Coronary artery (tissue), 2 donors: ENCODE results near the gene NPHP1.
"Not testable (repeated sequence)": the region's sequence is repeated elsewhere in the genome, so short reads cannot be mapped to it uniquely, and the experiment has no call there.

Source experiments
- DNase-seq: peaks from one replicate; pipeline ENCODE4 v3.0.0-alpha.2; 2017; ENCODE audit warnings: low spot score
- H3K27ac ChIP-seq, 2 donors: fragments of 200-600 bp; sonication (generic); one replicate each; pipeline ENCODE4 v1.5.1; 2016 to 2019
- H3K4me3 ChIP-seq: fragments of 200-600 bp; sonication (generic); 2 replicates; pipeline ENCODE4 v1.5.1; 2016; ENCODE audit warnings: mild to moderate bottlenecking, moderate library complexity
- TF ChIP-seq, protein P1 (sequence below): fragments of 200-600 bp; sonication (generic); IDR thresholded peaks from one replicate; pipeline ENCODE4 v1.5.1; 2019; ENCODE audit warnings: antibody characterized with exemption

NPHP1 gene

DNA sequence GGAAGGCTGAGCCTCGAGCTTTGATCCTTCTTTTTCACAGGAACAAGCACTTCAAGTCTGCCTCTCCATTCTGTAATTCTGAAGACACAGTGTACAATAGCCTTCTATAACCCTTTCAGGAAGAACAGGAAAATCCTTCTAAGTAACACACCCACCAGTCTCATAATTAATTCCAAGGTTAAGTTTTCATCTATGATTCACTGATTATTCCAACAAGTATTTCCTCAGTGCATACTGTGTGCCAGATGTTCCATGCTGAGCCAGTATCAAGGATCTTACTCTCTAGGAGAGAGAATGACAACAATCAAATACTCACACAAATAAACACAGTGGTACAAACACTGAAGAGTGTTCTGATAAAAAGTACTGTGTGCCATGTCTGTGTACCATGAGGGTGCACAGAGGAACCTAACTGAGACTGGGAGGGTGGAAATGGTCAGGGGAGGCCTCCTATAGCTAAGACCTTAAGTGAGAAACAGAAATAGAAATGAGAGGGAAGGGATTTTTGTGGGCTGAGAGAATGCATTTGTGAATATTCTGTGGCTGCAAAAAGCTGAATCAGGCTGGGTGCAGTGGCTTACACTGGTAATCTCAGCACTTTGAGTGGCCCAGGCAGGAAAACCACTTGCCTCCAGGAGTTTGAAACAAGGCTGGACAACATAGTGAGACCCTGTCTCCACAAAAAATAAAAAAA lies 14.8 kb upstream of the NPHP1 start:
- Histone ChIP-seq H3K27ac (no peak overlapping the region), H3K4me3 (no peak overlapping the region)
- no peak for DNase-seq
- TF ChIP-seq, protein P1, sequence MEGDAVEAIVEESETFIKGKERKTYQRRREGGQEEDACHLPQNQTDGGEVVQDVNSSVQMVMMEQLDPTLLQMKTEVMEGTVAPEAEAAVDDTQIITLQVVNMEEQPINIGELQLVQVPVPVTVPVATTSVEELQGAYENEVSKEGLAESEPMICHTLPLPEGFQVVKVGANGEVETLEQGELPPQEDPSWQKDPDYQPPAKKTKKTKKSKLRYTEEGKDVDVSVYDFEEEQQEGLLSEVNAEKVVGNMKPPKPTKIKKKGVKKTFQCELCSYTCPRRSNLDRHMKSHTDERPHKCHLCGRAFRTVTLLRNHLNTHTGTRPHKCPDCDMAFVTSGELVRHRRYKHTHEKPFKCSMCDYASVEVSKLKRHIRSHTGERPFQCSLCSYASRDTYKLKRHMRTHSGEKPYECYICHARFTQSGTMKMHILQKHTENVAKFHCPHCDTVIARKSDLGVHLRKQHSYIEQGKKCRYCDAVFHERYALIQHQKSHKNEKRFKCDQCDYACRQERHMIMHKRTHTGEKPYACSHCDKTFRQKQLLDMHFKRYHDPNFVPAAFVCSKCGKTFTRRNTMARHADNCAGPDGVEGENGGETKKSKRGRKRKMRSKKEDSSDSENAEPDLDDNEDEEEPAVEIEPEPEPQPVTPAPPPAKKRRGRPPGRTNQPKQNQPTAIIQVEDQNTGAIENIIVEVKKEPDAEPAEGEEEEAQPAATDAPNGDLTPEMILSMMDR = no peak

DNA sequence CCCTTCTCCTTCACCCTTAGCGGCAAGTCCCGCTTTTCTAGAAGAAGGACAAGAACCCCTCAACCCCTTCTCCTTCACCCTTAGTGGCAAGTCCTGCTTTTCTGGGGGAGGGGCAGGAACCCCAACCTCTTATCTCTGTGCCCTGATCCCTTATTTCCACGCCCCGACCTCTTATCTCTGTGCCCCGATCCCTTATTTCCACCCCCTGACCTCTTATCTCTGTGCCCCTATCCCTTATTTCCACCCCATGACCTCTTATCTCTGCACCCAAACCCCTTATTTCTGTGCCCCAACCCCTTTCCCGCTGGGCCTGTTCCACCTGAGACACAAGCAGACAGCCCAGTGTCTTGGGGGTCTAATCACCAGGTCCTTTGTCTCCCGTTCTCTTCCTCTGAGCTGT lies 14.1 kb upstream of the NPHP1 start:
- not testable (repeated sequence) for DNase-seq, H3K27ac ChIP-seq, H3K4me3 ChIP-seq

DNA sequence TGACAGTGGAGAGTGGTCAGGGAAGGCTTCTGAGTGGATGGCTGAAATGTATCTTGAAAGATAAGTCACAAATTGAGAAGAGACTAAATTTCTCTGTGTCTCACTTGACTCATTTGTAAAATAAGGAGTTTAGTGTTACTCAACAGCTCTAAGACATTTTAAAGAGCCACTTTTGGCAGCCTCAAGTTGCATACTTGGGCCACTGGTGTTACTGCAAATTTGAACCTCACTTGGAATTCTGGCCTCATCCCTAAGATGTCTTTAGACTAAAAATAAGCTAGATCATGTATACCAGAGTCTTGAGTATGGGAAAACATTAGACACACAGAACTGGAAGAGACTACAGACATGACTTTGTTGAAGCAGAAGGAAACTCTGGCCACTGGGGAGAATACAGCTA lies 12.0 kb upstream of the NPHP1 start:
- TF ChIP-seq, protein P1 = no peak
- Histone ChIP-seq H3K4me3 (no peak overlapping the region), H3K27ac (no peak overlapping the region)
- no peak for DNase-seq

DNA sequence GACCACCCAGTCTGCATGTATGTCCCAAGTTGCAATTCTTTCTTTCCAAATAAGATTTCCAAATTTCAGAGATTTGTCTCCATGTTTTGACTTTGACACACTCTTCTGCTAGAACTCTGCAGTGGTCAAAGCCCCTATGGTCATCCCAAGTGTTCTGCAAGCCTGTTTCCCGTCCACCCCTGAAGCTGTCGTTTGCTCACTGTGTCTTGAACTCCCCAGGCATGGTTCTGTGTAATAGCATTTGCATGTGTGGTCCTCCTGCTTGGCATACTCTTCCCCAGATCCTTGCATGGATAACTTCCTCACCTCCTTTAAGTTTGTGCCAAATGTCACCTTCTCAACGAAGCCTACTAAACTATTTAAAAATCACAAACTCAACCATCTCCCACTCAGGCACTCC lies 11.4 kb upstream of the NPHP1 start:
- no peak overlapping the region for H3K4me3 ChIP-seq
- DNase-seq = no peak
- TF ChIP-seq, protein P1 = no peak
- no peak overlapping the region for H3K27ac ChIP-seq

DNA sequence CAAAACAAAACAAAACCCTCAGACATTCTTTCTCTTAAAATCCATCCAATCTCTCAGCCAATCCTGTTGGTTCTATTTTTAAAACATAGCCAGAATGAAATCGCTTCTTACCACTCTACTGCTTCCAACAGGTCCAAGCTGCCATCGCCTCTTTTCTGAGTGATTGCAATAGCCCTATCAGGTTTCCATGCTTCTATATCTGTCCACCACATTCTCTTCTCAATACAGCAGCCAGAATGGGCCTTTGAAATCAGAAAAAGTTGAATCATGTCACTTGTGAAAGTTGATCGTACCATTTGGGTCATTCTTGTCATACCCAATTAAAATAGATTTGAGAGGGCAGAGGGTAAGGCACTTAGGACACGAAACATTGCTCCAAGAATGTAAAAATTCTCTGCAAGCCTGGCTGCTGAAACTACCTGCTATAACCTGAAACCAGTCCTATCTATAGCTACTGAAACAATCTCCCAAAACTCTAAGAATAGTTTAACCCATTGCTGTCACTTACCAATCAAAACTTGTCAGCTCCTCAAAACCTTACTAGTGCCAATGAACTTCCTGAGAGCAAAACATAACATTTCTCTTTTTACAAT lies 10.8 kb upstream of the NPHP1 start:
- Histone ChIP-seq H3K27ac (no peak overlapping the region), H3K4me3 (no peak overlapping the region)
- TF ChIP-seq, protein P1 = no peak
- no peak for DNase-seq

- no peak overlapping the region for H3K27ac ChIP-seq
- TF ChIP-seq, protein P1 = no peak
- no peak for DNase-seq
- H3K4me3 ChIP-seq = no peak overlapping the region
Measured at GRCh38 chr2:110215091-110215490, 10.3 kb upstream of the NPHP1 start.

DNA sequence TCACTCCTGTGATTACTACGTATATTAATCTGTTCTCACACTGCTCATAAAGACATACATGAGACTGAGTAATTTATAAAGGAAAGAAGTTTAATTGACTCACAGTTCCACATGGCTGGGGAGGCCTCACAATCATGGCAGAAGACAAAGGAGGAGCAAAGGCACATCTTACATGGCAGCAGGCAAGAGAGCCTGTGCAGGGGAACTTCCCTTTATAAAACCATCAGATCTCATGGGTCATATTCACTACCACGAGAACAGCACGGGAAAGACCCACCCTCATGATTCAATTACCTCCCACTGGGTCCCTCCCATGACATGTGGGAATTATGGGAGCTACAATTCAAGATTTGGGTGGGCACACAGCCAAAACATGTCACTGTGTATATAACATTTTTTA lies 8.7 kb upstream of the NPHP1 start:
- not testable (repeated sequence) for H3K4me3 ChIP-seq, DNase-seq, H3K27ac ChIP-seq
